HepG2 (cell line): ENCODE data around the gene CTBP1.

Source experiments
- DNMT3B ChIP-seq: conservative IDR thresholded peaks from 2 replicates; pipeline ENCODE4 v1.6.1; 2016; ENCODE audit warnings: missing biosample characterization, control low read depth
- SMC3 ChIP-seq: IDR thresholded peaks from 2 replicates; pipeline ENCODE4 v1.6.1; 2011; ENCODE audit warnings: low read length, improper control_type of control experiment
- TBP ChIP-seq: sonication (generic); formaldehyde crosslinking; IDR thresholded peaks from 2 replicates; pipeline ENCODE4 v1.5.0; 2020; ENCODE audit warnings: missing genetic modification reagents
- ZFX ChIP-seq: sonication (generic); formaldehyde crosslinking; IDR thresholded peaks from 2 replicates; pipeline ENCODE4 v1.4.0; 2020; ENCODE audit warnings: mild to moderate bottlenecking, low read depth, missing genetic modification reagents, moderate library complexity
- ZNF350 ChIP-seq: sonication (generic); formaldehyde crosslinking; IDR thresholded peaks from 2 replicates; pipeline ENCODE4 v1.4.0; 2020; ENCODE audit warnings: mild to moderate bottlenecking, low read depth, missing genetic modification reagents, borderline replicate concordance
- TF ChIP-seq, protein P1 (sequence below): sonication (generic); formaldehyde crosslinking; IDR thresholded peaks from 2 replicates; pipeline ENCODE4 v1.5.0; 2020; ENCODE audit warnings: missing genetic modification reagents, mild to moderate bottlenecking, borderline replicate concordance

DNA sequence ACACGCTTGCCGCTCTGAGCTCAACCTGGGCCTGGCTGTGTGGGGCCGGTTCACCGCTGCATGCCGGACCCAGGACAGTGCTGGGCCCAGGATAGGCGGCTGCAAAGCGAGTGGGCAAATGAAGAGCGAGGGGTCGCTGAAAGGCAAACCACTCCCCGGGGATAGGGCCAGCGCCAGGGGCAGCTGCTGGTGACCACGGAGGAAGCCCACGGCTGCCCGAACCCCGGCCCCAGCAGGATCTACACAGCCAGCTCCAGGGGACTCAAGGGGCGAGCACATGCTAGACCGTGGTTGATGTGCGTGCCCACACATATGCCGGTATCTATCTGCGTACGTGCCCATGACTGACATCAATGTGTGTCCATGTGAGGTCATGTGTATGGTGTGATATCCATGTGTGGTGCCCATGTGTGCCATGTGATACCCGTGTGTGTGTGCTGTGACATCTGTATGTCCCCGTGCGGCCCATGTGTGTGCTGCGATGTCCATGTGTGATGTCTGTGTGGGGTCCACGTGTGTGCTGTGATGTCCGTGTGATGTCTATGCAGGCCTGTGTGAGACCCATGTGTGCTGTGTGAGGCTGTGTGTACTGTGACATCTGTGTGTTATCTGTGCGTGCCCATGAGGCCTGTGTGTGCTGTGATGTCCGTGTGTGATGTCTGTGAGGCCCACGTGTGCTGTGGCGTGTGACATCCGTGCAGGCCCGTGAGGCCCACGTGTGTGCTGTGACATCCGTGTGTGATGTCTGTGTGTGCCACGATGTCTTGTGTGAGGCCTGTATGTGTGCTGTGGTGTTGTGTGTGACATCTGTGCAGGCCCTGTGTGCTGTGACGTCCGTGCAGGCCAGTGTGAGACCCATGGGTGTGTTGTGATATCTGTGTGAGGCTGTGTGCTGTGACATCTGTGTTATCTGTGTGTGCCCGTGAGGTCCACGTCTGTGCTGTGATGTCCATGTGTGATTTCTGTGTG lies 24.8 kb downstream of the CTBP1 start:
- TF ChIP-seq TBP (no peak), ZNF350 (CRISPR knock-in tag) (no peak), DNMT3B (no peak), ZFX (CRISPR knock-in tag) (no peak), SMC3 (no peak)
- TF ChIP-seq, protein P1, sequence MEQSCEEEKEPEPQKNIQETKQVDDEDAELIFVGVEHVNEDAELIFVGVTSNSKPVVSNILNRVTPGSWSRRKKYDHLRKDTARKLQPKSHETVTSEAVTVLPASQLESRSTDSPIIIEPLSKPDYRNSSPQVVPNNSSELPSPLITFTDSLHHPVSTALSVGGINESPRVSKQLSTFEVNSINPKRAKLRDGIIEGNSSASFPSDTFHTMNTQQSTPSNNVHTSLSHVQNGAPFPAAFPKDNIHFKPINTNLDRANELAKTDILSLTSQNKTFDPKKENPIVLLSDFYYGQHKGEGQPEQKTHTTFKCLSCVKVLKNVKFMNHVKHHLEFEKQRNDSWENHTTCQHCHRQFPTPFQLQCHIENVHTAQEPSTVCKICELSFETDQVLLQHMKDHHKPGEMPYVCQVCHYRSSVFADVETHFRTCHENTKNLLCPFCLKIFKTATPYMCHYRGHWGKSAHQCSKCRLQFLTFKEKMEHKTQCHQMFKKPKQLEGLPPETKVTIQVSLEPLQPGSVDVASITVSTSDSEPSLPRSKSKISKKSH, result no peak
